ENCODE measurements around the gene CES5A.

DNA sequence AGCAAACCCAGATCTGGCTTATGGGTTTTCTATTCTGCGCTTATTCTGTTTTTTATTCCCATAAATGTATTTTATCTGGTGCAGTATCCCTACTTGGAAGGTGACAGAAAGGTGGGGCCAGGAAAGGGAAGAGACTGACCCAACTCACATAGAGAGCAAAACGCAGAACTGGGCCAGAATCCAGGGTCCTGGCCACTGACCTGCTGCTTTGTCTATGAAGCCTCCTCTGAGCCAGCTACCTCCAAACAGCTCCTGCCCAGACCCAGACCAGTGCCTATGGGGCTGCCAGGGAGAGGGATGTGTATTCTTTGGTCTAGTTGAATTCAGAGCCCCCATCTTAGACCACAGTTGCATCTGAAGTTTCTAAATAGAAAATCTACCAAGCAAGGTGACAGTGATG, 36.4 kb upstream of the CES5A start:
- TF ChIP-seq, protein P1, sequence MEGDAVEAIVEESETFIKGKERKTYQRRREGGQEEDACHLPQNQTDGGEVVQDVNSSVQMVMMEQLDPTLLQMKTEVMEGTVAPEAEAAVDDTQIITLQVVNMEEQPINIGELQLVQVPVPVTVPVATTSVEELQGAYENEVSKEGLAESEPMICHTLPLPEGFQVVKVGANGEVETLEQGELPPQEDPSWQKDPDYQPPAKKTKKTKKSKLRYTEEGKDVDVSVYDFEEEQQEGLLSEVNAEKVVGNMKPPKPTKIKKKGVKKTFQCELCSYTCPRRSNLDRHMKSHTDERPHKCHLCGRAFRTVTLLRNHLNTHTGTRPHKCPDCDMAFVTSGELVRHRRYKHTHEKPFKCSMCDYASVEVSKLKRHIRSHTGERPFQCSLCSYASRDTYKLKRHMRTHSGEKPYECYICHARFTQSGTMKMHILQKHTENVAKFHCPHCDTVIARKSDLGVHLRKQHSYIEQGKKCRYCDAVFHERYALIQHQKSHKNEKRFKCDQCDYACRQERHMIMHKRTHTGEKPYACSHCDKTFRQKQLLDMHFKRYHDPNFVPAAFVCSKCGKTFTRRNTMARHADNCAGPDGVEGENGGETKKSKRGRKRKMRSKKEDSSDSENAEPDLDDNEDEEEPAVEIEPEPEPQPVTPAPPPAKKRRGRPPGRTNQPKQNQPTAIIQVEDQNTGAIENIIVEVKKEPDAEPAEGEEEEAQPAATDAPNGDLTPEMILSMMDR (IDR thresholded peaks at IDR 0.05; ENCODE audit: low read depth, low read length): no peak
- no peak for TF ChIP-seq EZH2phosphoT487 (IDR thresholded peaks at IDR 0.05; ENCODE audit: low read depth)
